GM19351 (cell line): ENCODE measurements around the gene HSPA1L.

Experiments
- ATAC-seq: cut with Tn5 transposase; IDR thresholded peaks from one replicate; pipeline ENCODE4 v1.9.1; 2021; ENCODE audit warnings: mild to moderate bottlenecking, moderate library complexity; ENCODE audit not compliant: unreplicated experiment

HSPA1L gene

DNA sequence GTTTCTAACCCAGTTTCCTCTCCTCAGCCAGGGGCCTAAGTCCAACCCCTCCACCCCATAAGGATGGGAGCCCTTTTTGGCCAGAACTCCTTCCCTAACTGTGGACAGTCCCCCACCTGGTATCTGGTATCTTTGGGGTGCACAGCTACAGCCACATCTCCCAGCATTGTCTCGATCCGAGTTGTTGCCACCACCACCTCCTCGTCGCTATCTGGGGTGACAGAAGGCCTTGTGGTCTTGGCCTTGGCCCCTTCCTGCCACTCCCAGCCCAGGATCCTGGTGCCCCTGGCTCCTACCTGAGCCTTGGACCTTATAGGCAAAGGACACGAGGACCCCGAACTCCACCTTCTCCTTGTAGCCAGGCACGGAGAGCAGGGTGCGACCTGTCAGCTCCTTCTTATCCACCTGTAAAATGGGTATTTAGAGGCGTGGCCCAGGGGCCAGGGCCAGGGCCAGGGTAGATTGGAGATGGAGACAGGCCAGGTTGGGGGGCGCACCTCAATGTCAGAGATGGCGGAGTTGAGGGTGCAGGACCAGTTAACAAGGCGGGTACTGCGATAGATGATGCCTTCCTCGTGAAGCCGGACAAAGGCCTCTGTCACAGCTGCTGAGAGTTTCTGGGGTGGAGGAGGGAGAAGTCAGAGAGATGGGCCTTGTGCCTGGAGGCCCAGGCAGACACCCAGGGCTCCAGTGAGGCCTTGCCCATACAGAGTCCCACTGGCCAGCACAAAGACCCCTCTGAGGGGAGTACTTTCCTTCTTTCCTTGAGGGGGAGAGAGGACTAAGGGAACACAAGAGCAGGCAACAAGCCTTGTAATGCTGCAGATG is 30.8 kb downstream of the HSPA1L start:
- no peak for ATAC-seq

DNA sequence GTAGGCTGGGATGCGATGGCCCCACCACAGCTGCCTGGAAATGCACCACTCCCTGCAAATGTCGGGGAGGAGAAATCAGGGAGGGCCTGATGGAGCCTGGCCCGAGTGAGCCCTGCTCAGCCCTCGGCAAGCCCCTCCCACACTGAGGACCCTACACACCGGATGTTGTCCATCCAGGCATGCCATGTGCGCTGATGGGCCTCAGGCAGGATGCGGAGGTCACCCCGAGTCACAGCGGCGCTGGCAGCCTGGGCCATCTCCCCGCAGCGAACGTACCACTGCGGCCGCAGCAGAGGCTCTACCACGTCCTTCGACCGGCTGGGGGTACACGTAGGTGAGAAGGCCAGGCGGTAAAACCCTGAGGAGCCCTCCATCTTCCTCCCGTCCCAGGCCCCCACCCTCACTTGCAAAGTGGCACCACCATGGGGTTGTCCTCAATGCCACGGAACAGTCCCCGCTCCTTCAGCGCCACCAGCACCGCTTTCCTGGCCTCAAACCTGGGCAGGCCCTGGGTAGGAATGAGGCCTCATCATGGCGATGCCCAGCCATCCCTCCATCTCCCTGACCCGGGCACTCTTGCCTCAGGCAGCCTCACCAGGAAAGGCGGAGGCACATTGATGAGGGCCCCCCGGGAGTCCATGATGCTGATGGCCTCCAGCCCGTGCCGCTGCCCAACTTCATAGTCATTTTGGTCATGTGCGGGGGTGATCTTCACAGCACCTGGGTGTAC is 32.8 kb downstream of the HSPA1L start:
- no peak for ATAC-seq

DNA sequence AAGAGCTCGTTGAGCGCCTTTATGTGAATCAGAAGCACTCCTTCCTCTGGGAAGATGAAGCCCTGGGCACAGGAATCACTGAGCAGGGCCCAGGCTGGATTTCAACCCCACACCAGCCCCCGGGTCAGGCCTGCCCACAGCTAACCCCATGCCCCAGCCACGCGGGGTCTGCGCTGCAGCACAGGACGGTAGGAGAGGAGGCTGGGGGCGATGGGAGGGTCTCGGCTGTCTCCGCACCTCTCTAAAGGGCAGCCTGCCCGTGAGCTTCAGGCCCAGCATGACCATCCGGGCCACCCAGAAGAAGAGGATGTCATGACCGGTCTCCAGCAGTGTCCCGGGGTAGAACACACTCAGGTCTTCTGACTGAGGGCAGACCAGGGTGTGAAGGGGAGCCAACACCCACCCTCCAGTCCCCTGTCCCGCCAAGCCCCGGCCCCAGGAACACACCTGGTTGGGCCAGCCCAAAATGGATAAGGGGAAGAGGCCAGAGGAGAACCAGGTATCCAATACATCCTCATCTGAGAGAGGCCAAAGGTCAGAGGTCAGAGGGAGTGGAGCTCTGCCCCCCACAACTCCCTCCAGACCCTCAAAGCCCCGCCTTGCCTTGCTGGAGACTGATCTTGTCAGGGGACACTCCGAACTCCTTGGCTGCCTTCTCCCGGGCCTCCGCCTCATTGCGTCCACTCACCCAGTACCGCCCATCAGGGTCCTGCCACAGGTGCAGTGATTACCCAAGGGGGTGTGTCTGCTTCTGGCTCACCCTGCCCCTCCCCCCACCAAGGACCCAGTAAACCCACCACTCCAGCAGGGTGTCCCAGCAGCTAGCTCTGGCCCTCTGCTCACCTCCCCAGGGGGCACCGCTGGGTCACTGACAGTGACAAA is 33.6 kb downstream of the HSPA1L start:
- no peak for ATAC-seq

DNA sequence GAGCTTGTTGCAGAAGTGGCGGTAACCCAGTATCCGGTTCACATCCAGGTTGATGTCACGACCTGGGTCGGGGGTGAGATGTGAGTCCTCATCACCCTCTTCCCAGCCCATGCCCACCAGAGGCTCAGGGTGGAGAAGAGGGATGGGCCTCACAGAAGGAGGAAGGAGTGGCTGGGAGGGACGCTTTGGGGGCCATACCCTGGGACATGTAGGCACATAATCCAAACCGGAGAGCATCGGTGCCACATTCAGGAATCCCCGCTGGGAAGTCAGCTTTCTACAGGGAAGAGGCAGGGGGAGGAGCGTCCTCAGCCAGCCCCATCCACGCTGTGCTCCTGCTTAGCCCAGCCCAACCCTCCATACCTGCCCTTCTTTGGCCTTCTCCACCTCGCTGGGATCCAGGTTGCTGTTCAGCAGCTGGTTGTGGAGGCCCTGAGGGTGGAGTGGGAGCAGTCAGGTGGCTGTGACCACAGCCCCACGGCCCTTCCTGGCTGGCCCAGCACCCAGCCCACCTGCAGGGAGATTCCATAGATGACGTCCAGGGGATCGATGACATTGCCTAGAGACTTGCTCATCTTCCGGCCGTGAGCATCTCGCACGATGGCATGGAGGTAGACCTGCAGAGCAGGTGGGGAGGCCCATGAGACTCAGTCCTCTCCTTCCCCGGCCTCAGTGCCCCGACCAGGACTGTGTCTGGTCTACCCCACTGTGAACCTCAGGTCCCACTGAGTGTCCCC is 34.4 kb downstream of the HSPA1L start:
- no peak for ATAC-seq

DNA sequence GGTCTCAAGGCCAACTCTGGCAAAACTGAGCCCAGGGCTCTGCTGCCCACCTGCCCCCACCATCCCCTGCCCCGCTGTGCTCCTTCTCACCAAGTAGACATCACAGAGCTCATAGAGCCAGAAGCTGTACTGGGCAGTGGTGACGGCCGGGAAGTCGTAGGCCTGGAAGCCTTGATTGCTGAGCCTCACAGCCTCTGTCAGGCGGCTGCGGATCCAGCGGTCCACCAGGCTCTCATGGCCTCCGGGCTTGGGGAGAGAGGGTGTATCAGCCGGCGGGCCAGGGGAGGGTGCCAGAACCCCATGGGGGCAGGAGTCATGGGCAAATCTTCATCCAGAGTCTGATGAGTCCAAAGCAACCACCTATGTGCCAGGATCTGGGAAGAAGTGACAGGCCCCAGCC is 35.2 kb downstream of the HSPA1L start:
- no peak for ATAC-seq

DNA sequence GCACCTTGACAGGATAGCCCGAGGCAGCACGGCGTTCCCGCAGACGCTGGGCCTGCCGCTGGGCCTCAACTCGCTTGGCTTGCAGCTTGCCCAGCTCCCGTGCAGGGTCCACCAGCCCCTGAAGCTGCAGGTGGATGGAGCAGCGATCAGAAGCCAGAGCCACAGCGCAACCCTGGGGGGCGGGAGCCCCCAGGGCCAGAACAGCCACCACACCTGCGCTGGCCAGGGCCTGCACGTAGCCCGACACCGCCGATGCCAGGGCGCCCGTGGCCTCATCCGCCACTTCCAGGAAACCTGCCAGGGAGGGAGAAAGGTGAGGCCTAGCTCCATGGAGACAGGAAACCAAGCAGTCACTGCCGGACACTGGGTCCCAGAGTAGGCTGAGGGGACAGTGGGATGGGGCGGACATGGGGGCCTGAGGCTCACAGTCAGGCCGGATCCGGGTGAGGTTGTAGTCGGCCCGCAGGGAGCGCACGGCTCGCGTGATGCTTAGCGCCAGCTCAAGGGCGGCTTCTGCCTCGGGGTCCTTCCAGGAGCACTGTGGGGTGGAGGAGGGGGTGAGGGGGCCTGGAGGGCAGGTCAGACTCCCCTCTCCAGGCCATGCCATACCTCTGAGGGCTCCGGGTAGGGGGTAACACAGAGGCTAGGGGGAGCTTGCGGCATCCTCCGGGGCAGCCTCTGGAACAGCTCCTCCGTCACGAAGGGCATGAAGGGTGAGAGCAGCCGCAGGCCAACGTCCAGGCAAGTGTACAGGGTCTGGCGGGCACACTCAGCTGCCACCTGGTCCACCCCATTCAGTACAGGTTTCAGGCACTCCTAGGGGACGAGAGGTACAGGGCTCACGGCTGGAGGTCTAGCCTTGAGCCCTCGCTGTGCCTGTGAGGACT is 35.8 kb downstream of the HSPA1L start:
- ATAC-seq, result no peak

DNA sequence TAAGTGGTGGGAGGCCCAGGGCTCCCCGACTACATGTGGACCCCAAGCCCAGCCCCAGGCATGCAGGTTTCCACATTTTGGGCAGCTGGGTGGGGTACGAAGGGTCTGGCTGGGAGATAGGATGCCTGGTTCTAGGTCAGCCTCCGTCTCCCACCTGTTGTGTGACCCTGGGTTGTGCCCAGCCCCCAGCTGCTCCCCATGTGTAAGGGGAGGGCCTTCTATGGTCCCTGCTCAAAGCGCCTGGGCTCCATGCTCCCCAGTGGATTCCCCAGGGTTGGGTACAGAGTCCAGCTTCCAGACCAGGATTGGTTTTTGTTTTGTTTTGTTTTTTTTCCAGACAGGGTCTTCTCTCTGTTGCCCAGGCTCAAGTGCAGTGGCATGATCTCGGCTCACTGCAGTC is 36.9 kb downstream of the HSPA1L start:
- ATAC-seq, result no peak

DNA sequence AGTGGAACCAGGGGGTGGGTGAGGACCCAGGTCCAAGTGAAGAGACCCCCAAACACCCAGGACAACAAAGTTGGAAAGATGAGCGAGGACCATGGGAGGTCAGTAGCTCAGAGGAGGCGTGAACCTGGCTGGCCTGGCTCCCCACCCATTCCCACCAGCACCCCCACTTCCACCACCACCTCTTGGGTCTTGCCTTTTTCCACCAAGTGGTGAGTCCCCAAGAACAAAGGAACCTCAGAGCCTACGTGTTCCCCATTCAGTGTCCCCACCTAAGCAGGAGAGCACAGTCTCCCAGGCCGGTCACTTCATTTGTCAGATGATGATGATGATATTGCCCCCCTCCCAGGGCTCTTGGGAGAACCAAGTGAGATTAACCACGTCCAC is 37.4 kb downstream of the HSPA1L start:
- no peak for ATAC-seq

DNA sequence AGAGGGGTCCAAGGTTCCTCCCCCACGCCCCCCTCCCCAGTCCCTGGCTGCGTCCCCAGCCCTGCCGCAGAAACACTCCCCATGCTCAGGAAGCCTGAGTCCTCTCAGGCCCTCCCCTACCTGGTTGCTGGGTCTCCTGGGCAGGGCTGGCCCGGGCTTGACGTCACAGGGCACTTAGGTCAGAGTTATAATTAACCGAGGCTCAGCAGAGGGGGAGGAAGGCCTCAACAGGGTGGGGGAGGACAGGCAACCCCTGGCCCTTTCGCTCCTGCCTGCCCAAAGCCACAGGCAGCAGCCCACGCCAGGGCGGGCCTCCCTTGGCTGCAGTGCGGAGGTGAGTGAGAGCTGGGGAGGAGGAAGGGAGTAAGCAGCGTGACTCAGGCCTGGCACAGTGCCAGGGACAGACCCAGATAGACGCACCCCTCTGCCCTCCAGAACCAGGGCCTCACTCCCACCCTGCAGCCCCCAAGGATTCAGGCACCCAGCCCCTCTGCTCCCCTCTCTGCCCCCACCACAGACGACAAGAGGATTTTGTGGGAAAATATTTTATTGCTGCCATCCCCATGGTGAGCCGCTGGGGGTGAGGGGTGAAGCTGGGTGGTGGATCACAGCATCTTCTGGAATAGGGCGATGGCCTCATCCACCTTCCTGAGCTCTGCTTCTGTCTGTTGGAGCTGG is 38.0 kb downstream of the HSPA1L start, which contains the start of gene VWA7:
TSS of gene VWA7 (minus strand) at position 340 of the 678 bp plus-strand sequence. CDS start 549 bp downstream, outside the sequence.
- peak; percentile 89 for ATAC-seq

DNA sequence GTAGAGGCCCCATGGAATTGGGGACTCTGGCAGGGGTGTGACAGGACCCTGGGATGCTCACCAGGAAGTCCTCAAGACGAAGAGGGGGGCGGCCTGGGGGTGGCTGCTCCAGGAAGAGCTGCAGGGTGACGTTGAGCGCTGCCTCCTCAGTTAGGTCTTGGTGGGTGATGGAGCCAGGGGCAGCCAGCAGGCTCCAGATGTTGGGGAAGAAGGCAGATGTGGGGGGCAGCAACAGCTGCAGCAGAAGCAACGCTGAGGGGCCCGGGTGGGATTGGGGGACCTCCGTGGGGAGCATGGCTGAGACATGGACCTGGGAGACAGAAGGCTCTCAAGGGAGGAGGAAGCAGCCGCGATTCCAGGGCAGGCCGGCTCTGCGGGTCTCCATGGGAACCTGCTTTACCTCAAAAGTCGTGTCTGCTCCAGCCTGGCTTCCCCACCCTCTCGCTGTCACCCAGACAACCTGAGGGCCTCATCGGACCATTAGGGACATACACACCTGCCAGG is 38.5 kb downstream of the HSPA1L start:
- ATAC-seq, result no peak

DNA sequence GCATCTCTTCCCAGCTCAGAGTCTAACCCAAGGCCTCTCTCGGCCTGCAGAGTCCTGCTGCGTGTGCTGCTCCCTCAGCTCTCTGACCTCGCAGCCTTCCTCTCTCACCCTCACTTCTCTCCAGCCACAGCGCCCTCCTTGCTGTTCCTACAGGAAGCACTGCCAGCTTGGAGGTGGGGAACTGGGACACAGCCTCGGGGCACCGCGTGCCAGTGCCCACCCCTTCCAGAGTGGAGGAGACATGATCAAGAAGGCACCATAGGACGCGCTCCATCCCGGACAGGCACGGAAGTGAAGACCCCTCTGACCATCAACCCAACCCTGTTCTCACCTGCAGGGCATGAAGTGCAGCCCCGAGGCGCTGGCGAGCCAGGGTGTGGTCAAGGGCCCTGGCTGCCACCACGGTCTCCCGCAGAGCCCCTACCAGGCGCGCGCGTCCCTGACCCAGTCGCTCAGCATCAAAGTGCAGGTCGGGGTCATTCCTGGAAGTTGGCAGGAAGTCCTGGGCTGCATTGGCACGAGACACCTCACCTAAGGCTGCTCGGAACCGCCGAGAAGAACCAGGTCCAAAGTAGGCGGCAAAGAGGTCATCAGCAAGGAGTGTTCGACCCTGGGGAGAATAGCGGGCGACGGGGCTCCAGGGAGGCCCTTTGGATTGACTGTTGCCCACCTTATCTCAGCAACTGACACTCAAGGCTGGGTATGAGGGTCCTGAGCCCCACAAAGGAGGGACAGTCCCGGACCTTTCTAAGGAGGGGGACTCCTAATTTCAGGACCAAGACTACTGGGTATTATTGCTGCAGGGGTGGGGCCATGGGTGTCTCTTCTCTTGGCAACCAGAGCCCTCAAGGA is 39.2 kb downstream of the HSPA1L start:
- no peak for ATAC-seq

DNA sequence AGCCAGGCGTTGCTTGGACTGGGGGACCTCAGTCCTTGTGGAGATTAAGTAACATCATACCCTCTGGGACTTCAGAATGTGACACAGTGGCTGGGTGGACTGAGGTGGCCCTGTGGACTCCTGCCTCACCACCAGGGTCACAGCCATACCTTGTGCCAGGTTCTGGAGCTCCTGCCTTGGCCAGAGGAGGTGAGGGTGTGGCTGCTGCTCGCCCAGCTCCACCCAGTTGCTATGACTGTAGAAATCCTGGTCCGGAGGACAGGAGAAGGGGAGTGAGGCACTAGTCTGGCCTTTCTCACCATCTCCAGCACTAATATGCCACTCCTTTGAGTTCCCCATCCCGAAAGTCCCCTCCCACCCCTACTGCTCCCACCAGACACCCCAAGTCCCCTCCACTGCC is 39.9 kb downstream of the HSPA1L start:
- no peak for ATAC-seq

DNA sequence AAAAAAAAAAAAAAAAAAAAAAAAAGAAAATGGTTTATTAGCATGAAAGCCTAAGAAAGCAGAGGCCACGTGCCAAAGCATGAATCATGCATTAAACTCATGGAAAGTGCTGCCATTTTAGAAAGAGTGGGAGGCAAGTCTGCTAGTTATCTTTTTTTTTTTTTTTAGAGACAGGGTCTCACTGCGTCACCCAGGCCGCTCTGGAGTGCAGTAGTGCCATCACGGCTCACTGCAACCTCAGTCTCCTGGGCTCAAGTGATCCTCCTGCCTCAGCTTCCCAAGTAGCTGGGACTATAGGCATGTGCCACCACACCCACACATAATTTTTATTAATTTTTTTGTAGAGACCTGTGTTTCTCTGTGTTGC is 43.1 kb downstream of the HSPA1L start:
- ATAC-seq, result no peak

DNA sequence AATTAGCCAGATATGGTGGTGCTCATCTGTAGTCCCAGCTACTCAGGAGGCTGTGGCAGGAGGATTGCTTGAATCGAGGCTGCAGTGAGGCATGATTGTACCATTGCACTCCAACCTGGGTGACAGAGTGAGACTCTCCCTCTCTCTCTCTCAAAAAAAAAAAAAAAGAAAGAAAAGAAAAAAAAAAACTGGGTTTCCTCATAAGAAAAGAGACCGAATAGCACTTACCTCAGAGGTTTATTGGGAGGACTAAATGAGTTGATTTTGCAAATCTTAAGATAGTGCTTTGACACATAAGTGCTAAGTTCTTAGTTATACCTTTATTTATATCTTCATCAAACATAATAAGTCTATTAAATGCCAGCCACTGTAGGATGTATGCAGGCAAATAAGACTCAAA is 44.2 kb downstream of the HSPA1L start:
- ATAC-seq, result no peak

DNA sequence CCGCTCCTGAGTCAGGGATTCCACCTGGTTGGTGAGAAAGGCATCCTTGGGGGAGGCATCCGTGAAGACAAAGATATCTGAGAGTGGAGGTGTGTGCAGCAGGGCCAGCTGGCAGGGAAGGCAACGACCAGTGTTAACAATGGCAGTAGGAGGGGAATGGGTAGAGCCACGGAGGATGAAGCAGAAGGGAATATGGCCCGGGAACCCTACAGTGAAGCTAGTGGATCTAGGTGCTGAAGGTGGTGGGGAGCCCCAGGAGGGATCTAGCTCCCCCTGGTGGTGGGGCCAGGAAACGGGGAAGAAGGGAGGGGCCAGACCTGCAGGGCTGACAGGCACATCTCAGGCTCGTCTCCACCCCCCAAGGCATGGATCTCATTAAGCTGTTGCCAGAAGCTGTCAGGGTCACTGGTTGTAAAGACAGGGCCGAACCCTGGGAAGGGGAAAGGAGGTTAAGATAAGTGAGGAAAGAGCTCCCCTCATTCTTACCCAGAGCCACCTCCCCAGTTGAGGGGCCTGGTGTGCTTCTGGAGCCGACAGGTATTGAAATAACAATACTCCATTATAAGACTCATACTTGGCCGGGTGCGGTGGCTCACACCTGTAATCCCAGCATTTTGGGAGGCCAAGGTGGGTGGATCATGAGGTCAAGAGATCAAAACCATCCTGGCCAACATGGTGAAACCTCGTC is 45.3 kb downstream of the HSPA1L start:
- no peak for ATAC-seq

DNA sequence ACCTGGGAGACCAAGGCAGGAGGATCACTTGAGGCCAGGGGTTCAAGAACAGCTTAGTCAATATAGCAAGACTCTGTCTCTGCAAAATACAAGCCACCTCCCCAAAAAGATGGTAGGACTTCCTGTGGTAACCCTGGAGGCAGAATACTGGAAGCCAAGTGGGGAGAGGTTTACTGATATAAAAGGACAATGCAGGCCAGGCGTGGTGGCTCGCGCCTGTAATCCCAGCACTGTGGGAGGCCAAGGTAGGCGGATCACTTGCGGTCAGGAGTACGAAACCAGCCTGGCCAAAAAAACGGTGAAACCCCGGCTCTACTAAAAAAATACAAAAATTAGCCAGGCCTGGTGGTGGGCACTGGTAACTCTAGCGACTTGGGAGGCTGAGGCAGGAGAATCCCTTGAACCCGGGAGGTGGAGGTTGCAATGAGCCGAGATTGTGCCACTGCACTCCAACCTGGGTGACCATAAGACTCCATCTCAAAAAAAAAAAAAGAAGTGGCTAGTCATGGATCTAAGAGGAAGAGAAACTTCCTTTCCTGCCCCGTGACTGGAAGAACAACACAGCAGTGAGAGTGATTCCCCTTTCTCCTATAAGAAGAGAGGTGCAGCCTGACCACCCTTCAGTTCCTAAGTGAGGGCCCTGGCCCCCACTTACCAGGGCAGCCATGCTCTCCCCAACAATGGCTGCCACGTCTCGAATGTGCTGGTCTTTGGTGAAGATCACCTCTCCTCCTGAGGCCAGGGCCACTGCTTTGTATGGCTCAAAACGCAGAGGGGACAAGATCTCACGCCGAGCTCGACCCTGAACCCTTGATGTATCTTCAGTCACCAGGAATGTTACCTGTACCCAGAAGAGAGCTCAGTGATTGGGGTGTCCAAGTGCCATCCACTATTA is 46.5 kb downstream of the HSPA1L start:
- no peak for ATAC-seq
